Activated CD4-positive, alpha-beta T cell treated with anti-CD3 and anti-CD28 coated beads for 36 hours (primary cell): ENCODE results near the gene ARID1B. TPM values are rescaled to one million over a fixed set of nuclear protein-coding genes. Genes with fewer than 3 reads are reported as not detected.

Source experiments
- ATAC-seq: fragments of 200-7000 bp; cut with Tn5 transposase; one replicate; pipeline ENCODE4 v1.10.0; 2021; ENCODE audit warnings: mild to moderate bottlenecking, moderate library complexity
- CTCF ChIA-PET: fragments of 350-600 bp; sonication (Branson Sonifier 250); formaldehyde crosslinking; loops from one replicate; lab custom pipeline; 2021; ENCODE audit warnings: antibody characterized with exemption; lab: Charles Lee
- POLR2A ChIA-PET: fragments of 350-600 bp; sonication (Branson Sonifier 250); formaldehyde crosslinking; loops from one replicate; lab custom pipeline; 2021; ENCODE audit warnings: antibody characterized with exemption, inconsistent platforms; lab: Charles Lee
- DNase-seq: peaks from one replicate; pipeline ENCODE4 v3.0.0-alpha.2; 2020
- H3K27ac Mint-ChIP-seq: one replicate; pipeline ENCODE4 v1.8.0; 2021; ENCODE audit warnings: mixed read lengths
- H3K27me3 Mint-ChIP-seq: one replicate; pipeline ENCODE4 v1.8.0; 2021; ENCODE audit warnings: mixed read lengths
- H3K36me3 Mint-ChIP-seq: one replicate; pipeline ENCODE4 v1.8.0; 2021; ENCODE audit warnings: low read depth, mixed read lengths
- H3K4me1 Mint-ChIP-seq: one replicate; pipeline ENCODE4 v1.8.0; 2021; ENCODE audit warnings: mixed read lengths
- H3K4me3 Mint-ChIP-seq: one replicate; pipeline ENCODE4 v1.8.0; 2021; ENCODE audit warnings: mild to moderate bottlenecking, moderate library complexity, mixed read lengths
- H3K9me3 Mint-ChIP-seq: one replicate; pipeline ENCODE4 v1.8.0; 2021; ENCODE audit warnings: low read depth, mixed read lengths
- intact Hi-C, 2 experiments: fragments of 100-400 bp; cut with DNase I in 1 of 2; cut with micrococcal nuclease in 1 of 2; formaldehyde crosslinking; loops; one replicate each; pipeline versions ENCODE4 v1.14.2 to v1.15.1; 2022 to 2024; cut with DNase I, micrococcal nuclease
- total RNA-seq, 2 experiments: library from RNA; stranded (reverse); gene quantifications; one replicate each; pipeline ENCODE4 v1.2.3, GENCODE V29; 2021

Gene ARID1B
- total RNA-seq, 2 experiments from 2014 or later, result 42.2 to 53.6 TPM

DNA sequence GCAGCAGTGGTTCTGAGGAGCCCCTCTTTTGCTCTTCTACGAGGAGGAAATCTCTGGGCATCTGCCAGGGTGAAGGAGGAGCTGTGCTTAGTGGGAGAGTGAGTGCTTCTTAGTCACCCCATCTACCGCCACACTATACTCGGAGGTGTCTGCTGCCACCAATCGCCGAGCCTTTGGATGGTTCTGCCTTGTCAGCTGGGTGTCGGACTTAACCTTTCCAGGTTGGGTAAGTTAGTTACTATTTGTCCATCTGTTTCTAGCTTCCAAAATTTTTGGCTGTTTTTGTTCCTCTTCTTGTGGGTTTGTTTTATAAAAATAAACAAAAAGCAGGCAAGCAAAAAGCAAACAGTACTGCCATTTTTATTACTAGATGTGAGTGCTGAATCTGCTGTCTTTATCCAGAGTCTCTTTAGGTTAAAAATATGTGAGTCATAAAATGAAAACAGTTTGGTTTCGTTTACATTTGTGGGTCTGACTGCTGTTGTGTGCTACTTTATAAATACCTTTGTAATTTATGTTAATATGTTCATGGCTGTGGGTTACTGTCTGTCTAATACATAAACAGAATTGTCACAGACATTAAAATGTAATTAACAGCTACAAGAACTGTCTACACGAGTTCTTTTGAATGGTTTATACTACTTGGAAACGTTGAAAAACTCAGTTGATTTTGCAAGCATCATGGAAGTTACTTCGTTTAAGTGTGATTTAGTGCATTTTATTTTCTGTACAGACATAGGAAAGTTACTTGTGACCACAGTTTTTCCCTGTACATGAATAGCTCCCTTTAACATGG is 89.2 kb downstream of the ARID1B start:
- H3K4me3 Mint-ChIP-seq, result peak overlapping the region; percentile 11
- CTCF ChIA-PET, result interaction anchor here (0.6 to 2.0 kb wide), 7 partner anchors 9 to 103 kb away, joined by 3 to 6 read pairs (median 3); no protein-coding TSS in a partner anchor
- intact Hi-C loops, result loop anchor here (5.0 kb wide), 2 partner anchors 156 to 304 kb away; no protein-coding TSS in a partner anchor
- peak; percentile 65 for DNase-seq
- H3K4me1 Mint-ChIP-seq, result peaks cover 75% of the 10 kb centered on the region
- peak overlapping the region; percentile 65 for H3K27ac Mint-ChIP-seq
- H3K27me3 Mint-ChIP-seq, result no peaks in the 10 kb centered on the region
- POLR2A ChIA-PET, result interaction anchor here (0.5 kb wide), 1 partner anchor 90 kb away, joined by 3 read pairs; no protein-coding TSS in a partner anchor
- peak; percentile 75 for ATAC-seq
- peaks cover 12% of the 10 kb centered on the region for H3K36me3 Mint-ChIP-seq
- no peaks in the 10 kb centered on the region for H3K9me3 Mint-ChIP-seq

DNA sequence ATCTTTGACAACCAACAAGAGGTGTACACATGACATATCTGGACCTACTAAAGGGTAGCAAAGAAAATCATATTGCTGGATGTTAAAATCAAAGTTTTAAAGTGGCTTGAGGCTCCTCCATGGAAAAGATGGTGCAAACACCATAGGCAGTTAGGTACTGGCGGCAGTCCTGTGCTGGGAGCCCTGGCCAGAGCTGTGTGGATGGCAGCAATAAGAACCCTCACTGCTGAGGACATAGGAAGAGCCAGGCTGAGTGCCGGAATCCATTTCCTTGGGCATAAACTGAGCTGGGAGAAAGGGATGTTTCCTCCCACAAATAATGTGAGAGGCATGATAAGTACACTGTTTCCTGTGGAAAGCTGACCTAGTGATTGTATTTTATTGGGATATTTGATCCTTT is 89.9 kb downstream of the ARID1B start:
- Mint-ChIP-seq H3K27ac (no peak overlapping the region), H3K9me3 (no peaks in the 10 kb centered on the region), H3K27me3 (no peaks in the 10 kb centered on the region), H3K4me1 (peaks cover 72% of the 10 kb centered on the region), H3K36me3 (peaks cover 8% of the 10 kb centered on the region), H3K4me3 (no peak overlapping the region)
- POLR2A ChIA-PET, result no interaction called here
- CTCF ChIA-PET, result interaction anchor here (0.8 to 2.0 kb wide), 4 partner anchors 16 to 102 kb away, joined by 3 to 6 read pairs (median 4); no protein-coding TSS in a partner anchor
- intact Hi-C loops, result loop anchor here (5.0 kb wide), 2 partner anchors 155 to 305 kb away; no protein-coding TSS in a partner anchor
- ATAC-seq (no peak), DNase-seq (no peak)

DNA sequence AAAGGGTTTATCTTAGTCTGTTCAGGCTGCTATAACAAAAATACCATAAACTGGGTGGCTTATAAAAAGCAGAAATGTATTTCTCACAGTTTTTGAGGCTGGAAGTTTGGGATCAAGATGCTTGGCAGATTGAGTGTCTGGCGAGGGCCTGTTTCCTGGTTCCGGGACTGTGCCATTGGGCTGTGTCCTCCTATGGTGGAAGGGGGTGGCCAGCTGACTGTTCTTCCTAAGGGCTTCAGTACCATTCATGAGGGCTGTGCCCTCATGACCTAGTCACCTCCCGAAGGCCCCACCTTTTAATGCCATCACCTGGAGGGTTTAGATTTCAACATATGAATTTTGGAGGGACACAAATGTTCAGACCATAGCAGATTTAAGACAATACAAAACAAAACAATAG is 91.2 kb downstream of the ARID1B start:
- Mint-ChIP-seq H3K27ac (no peak overlapping the region), H3K9me3 (no peaks in the 10 kb centered on the region), H3K4me3 (no peak overlapping the region), H3K36me3 (peaks cover 8% of the 10 kb centered on the region), H3K4me1 (peaks cover 64% of the 10 kb centered on the region), H3K27me3 (no peaks in the 10 kb centered on the region)
- intact Hi-C loops, result loop anchor here (5.0 kb wide), 2 partner anchors 154 to 306 kb away; no protein-coding TSS in a partner anchor
- CTCF ChIA-PET, result interaction anchor here (1.3 to 2.5 kb wide), 2 partner anchors 11 to 16 kb away, joined by 3 to 11 read pairs; no protein-coding TSS in a partner anchor
- POLR2A ChIA-PET, result no interaction called here
- no peak for DNase-seq
- no peak for ATAC-seq

DNA sequence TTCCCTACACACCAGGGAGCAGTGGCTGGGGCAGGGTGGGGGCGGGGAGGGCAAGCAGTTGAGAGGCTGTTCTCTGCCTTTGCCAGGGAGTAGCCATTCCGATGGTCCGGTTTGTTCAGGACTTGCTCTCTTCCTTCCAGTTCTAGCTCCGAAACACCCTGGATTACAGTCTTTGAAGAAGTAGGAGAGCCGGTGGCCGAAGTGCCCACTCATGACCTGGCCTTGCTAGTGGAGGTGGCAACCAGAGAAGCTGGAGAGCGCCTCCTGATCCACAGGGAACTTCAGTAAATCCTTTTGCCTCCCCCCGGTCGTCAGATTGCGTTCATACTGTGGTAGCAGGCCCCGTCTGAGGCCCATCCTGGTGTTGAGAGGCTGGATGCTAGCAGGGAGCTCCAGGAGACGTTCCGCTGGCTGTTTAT is 92.8 kb downstream of the ARID1B start:
- Mint-ChIP-seq H3K27ac (no peak overlapping the region), H3K4me3 (no peak overlapping the region), H3K4me1 (peaks cover 67% of the 10 kb centered on the region), H3K36me3 (no peaks in the 10 kb centered on the region), H3K27me3 (no peaks in the 10 kb centered on the region), H3K9me3 (no peaks in the 10 kb centered on the region)
- ChIA-PET CTCF (interaction anchor here (0.7 to 2.5 kb wide), 3 partner anchors 9 to 18 kb away, joined by 3 to 11 read pairs (median 3); no protein-coding TSS in a partner anchor), POLR2A (no interaction called here)
- ATAC-seq, result no peak
- intact Hi-C loops, result loop anchor here (5.0 kb wide), 2 partner anchors 152 to 308 kb away; no protein-coding TSS in a partner anchor
- no peak for DNase-seq

DNA sequence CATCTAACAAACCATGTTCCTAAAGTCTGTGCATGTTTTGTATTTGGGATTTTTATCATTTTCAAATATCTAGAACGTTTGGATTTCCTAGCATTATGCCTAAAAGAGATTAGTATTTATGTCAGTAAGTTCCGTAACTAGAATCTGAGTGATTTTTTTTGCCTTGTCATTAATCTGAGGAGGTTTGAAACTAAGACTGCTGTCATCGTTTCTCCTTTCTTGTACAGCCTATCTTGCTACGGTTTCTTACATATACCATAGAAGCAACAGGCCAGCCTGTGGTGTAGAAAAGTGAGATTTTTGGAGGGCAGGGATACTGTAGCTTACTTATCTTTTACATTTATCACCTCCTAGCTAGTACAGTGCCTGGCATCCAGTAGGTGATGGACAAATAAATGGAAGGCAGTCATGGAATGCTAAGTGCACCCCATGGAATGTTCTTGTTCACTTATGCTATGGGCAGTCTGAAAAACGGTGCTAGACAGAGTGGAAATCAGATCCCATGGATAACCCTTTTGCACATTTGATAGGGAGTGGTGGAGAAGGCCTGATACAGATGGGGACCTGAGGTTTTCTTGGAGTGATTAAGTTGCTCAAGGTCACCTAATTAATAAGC is 93.9 kb downstream of the ARID1B start:
- H3K36me3 Mint-ChIP-seq, result no peaks in the 10 kb centered on the region
- intact Hi-C loops, result no loop called here
- DNase-seq (no peak), ATAC-seq (no peak)
- no peaks in the 10 kb centered on the region for H3K9me3 Mint-ChIP-seq
- H3K4me1 Mint-ChIP-seq, result peaks cover 67% of the 10 kb centered on the region
- no peak overlapping the region for H3K27ac Mint-ChIP-seq
- no peaks in the 10 kb centered on the region for H3K27me3 Mint-ChIP-seq
- ChIA-PET POLR2A (no interaction called here), CTCF (interaction anchor here (0.7 to 2.5 kb wide), 3 partner anchors 8 to 11 kb away, joined by 3 to 11 read pairs (median 3); no protein-coding TSS in a partner anchor)
- H3K4me3 Mint-ChIP-seq, result no peak overlapping the region

DNA sequence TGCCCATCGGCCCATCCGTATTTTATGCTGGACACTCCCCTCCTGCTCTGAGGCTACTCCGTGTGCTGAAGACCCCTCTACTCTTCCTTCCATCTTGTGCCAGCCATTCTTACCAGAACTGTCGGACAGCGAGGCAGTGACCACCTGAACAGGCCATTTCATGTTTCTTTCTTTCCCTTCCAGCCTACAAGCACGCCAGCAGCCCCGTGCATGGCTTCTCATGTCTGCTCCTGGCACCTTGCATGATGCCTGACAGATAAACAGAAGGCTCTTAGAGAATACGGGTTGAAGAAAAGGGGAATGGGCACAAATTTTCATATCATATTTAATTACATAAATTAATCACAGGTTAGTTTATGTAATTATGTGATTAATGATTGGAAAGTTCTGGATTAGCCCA is 95.7 kb downstream of the ARID1B start:
- ATAC-seq (no peak), DNase-seq (no peak)
- H3K27ac Mint-ChIP-seq, result no peak overlapping the region
- peaks cover under 1% of the 10 kb centered on the region for H3K36me3 Mint-ChIP-seq
- ChIA-PET POLR2A (no interaction called here), CTCF (no interaction called here)
- no peaks in the 10 kb centered on the region for H3K27me3 Mint-ChIP-seq
- intact Hi-C loops, result no loop called here
- no peak overlapping the region for H3K4me3 Mint-ChIP-seq
- no peaks in the 10 kb centered on the region for H3K9me3 Mint-ChIP-seq
- peaks cover 62% of the 10 kb centered on the region for H3K4me1 Mint-ChIP-seq

DNA sequence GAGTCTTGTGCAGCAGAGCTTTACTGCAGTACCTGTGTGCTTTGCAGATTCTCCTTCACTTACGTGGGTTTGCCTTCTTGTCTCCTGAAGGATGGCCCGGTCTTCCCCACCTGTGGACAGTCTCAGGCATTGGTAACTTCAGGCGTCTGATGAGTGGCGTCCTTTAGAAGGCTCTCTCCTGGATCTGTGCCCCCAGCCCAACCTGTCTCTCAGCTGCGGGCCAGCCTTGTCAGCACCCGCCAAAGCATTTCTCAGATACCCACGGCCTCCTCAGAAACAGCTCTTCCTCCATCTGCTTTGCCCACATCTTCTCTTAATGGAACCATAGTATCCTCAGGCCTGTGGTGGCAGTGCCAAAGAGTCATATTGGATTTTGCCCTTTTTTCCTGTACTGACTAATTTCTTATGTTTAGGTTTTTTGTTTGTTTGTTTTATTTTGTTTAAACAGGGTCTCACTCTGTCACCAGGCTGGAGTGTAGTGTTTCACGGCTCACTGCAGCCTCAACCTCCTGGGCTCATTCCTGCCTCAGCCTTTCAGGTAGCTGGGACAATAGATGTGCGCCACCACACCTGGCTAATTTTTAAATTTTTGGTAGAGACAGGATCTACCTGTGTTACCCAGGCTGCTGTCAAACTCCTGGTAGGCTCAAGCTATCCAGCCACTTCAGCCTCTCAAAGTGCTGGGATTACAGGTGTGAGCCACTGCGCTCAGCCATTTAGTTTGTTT is 96.6 kb downstream of the ARID1B start:
- Mint-ChIP-seq H3K4me1 (peaks cover 64% of the 10 kb centered on the region), H3K9me3 (no peaks in the 10 kb centered on the region), H3K36me3 (peaks cover 3% of the 10 kb centered on the region), H3K27ac (no peak overlapping the region), H3K27me3 (no peaks in the 10 kb centered on the region), H3K4me3 (no peak overlapping the region)
- CTCF ChIA-PET, result interaction anchor here (1.4 kb wide), 1 partner anchor 93 kb away, joined by 3 read pairs; no protein-coding TSS in a partner anchor
- POLR2A ChIA-PET, result no interaction called here
- no peak for ATAC-seq
- no peak for DNase-seq
- intact Hi-C loops, result no loop called here

DNA sequence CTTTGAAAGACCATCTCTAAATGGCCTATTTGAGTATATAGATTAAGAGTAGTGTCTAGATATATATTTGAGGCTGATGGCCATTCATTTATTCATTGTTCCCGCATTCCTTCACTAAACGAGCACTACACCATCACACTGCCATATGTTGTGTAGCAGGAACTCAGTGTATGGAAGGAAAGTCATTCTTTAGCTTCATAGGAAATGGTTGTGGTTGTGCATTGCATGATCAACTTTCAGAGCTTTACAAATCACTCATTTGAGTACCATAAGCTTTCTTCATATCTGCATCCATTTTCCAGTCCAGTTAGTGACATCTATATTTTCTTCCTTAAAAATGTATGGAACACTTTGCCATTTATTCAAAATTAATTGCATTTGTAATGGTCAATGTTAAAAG is 97.9 kb downstream of the ARID1B start:
- CTCF ChIA-PET, result no interaction called here
- no peak for DNase-seq
- no peak overlapping the region for H3K27ac Mint-ChIP-seq
- no peaks in the 10 kb centered on the region for H3K27me3 Mint-ChIP-seq
- H3K36me3 Mint-ChIP-seq, result peaks cover 3% of the 10 kb centered on the region
- H3K9me3 Mint-ChIP-seq, result no peaks in the 10 kb centered on the region
- peak; percentile 76 for ATAC-seq
- POLR2A ChIA-PET, result no interaction called here
- intact Hi-C loops, result no loop called here
- peaks cover 75% of the 10 kb centered on the region for H3K4me1 Mint-ChIP-seq
- H3K4me3 Mint-ChIP-seq, result no peak overlapping the region

DNA sequence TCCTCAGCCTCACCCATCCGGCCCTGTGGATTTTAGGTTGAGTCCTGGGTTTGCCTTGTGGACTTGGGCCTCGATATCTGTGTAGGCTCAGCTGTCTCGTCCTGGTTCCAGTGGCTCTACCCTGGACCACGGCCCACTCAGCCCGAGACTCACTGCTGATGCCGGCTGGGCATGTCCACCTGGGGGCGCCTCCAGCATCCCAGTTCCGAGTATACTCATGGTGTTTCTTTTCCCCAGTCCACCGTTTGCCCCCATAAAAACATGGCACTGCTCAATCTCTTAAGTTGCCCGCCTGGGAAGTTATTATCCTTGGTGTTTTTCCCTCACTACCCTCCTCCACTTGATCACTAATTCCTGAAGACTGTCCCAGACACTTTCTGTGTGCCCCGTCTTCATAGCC is 99.1 kb downstream of the ARID1B start:
- peak; percentile 37 for DNase-seq
- H3K27me3 Mint-ChIP-seq, result no peaks in the 10 kb centered on the region
- no peaks in the 10 kb centered on the region for H3K9me3 Mint-ChIP-seq
- H3K4me3 Mint-ChIP-seq, result no peak overlapping the region
- H3K27ac Mint-ChIP-seq, result no peak overlapping the region
- intact Hi-C loops, result no loop called here
- no peak for ATAC-seq
- POLR2A ChIA-PET, result no interaction called here
- H3K4me1 Mint-ChIP-seq, result peaks cover 70% of the 10 kb centered on the region
- CTCF ChIA-PET, result no interaction called here
- H3K36me3 Mint-ChIP-seq, result peaks cover 3% of the 10 kb centered on the region

DNA sequence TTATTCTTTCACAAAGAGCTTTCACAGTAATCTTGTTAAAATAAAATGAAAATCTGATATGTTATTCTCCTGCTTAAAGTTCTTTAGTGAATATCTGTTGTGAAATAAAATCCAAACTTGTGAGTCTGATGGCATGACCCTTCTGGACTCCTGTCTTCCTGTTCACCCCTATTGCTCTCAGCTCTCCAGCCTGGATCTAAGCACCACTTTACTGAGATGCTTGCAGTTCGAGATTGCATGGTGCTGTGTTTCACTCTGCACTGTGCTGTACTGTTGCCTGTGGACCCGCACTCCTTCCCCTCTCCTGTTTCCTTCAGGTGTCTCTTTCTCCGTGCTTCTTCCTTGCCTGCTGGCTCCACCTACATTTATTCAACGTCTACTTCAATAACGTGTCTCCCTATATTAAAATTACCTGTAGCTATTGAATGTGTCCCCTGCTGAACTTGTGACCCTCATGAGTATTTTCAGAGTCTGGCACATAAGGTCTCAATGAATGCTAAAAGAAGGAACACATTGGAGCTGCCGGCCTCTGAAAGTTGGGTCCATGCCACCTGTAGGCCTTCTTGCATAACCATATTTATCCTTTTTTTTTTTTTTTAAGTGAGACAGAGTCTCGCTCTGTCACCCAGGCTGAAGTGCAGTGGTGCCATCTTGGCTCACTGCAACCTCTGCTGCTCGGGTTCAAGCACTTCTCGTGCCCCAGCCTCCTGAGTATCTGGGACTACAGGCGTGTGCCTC is 100.1 kb downstream of the ARID1B start:
- Mint-ChIP-seq H3K27me3 (no peaks in the 10 kb centered on the region), H3K4me1 (peaks cover 75% of the 10 kb centered on the region), H3K9me3 (no peaks in the 10 kb centered on the region), H3K36me3 (peaks cover 3% of the 10 kb centered on the region), H3K4me3 (no peak overlapping the region), H3K27ac (peak overlapping the region; percentile 2)
- POLR2A ChIA-PET, result interaction anchor here (0.6 kb wide), 1 partner anchor 70 kb away, joined by 3 read pairs; no protein-coding TSS in a partner anchor
- no peak for DNase-seq
- intact Hi-C loops, result no loop called here
- CTCF ChIA-PET, result interaction anchor here (3.3 kb wide), 1 partner anchor 8 kb away, joined by 11 read pairs; no protein-coding TSS in a partner anchor
- ATAC-seq, result no peak
